ENCODE data around the gene HIVEP2. TPM values are rescaled to one million over a fixed set of nuclear protein-coding genes. Genes with fewer than 3 reads are reported as not detected.

The HIVEP2 gene
- polyA plus RNA-seq, 2 of the 4 experiments (the other 2 are of a cell fraction) = 2.2 to 2.6 TPM

- TF ChIP-seq RAD21 (conservative IDR thresholded peaks at IDR 0.05 in 1 of 2, IDR thresholded peaks at IDR 0.05 in 1 of 2) (peak in 1 of 2 experiments; percentile 33; a peak in 2 of 5 replicates), JUN (IDR thresholded peaks at IDR 0.05) (no peak), CTCF (IDR thresholded peaks at IDR 0.05) (peak; percentile 19; the same call in 1 of the 3 replicates)
Measured at GRCh38 chr6:142822842-142823241, 122.1 kb downstream of the HIVEP2 start (continued).

DNA sequence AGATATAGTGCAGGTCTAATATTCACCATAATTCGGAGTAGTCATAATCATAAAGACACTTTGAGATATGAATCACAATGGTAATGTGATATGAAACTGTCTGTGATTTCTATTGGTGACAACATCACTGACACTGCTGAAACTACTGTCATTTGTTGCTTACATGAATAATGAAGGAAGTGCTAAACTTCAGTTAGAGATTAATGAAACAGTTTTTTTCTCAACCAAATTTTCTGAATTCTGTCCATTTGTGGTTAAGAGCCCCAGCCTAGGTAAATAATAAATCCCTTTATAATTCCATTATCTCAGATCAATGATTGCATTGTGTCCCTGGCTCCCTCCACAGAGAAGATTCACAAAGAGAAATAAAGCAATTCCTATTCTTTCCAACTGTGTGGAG, 122.6 kb downstream of the HIVEP2 start:
- H3K4me2 ChIP-seq = no peak overlapping the region
- no peaks in the 10 kb centered on the region for H3K9me3 ChIP-seq
- no peak for ATAC-seq
- no peak for DNase-seq (ENCODE audit: low read depth in 1 of 2, low spot score in 1 of 2)
- H3K4me3 ChIP-seq = no peak overlapping the region
- ChIA-PET CTCF (interaction anchor here (1.1 kb wide), 1 partner anchor 17 kb away, joined by 3 read pairs; no protein-coding TSS in a partner anchor), POLR2A (no interaction called here)
- H3K4me1 ChIP-seq = peaks cover 26% of the 10 kb centered on the region
- no peak for FAIRE-seq
- WGBS (ENCODE audit: missing lambda C conversion rate) = 70% methylated on average over 1 of the region's 1 CpG
- TF ChIP-seq KDM5A (IDR thresholded peaks at IDR 0.05) = no peak
- TF ChIP-seq ZSCAN20 (CRISPR knock-in tag; IDR thresholded peaks at IDR 0.05) = no peak
- no peak for TF ChIP-seq CHD2 (IDR thresholded peaks at IDR 0.05; ENCODE audit: low read length, partially characterized antibody)
- TF ChIP-seq, protein P1, sequence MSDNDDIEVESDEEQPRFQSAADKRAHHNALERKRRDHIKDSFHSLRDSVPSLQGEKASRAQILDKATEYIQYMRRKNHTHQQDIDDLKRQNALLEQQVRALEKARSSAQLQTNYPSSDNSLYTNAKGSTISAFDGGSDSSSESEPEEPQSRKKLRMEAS (IDR thresholded peaks at IDR 0.05) = no peak
- no peak for TF ChIP-seq KDM1A (IDR thresholded peaks at IDR 0.05; ENCODE audit: low read depth)
- no peak for TF ChIP-seq CHD4 (IDR thresholded peaks at IDR 0.05; ENCODE audit: borderline replicate concordance)
- TF ChIP-seq HOXB13 (CRISPR knock-in tag; IDR thresholded peaks at IDR 0.05; ENCODE audit: low read depth) = no peak
- TF ChIP-seq FOSB (CRISPR knock-in tag; IDR thresholded peaks at IDR 0.05) = no peak
- TF ChIP-seq CBX8 (IDR thresholded peaks at IDR 0.05) = no peak
- no peak for TF ChIP-seq SMC3 (IDR thresholded peaks at IDR 0.05)
- no peak for TF ChIP-seq TFCP2L1 (CRISPR knock-in tag; IDR thresholded peaks at IDR 0.05)
- TF ChIP-seq, protein P2, sequence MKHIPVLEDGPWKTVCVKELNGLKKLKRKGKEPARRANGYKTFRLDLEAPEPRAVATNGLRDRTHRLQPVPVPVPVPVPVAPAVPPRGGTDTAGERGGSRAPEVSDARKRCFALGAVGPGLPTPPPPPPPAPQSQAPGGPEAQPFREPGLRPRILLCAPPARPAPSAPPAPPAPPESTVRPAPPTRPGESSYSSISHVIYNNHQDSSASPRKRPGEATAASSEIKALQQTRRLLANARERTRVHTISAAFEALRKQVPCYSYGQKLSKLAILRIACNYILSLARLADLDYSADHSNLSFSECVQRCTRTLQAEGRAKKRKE (CRISPR knock-in tag; IDR thresholded peaks at IDR 0.05; ENCODE audit: low read depth) = no peak
- no peak for TF ChIP-seq ZC3H11A (IDR thresholded peaks at IDR 0.05)
- TF ChIP-seq HEYL (CRISPR knock-in tag; IDR thresholded peaks at IDR 0.05) = no peak
- TF ChIP-seq ZNF302 (CRISPR knock-in tag; IDR thresholded peaks at IDR 0.05) = no peak
- no peak for TF ChIP-seq EP300 (IDR thresholded peaks at IDR 0.05)
- TF ChIP-seq, protein P3, sequence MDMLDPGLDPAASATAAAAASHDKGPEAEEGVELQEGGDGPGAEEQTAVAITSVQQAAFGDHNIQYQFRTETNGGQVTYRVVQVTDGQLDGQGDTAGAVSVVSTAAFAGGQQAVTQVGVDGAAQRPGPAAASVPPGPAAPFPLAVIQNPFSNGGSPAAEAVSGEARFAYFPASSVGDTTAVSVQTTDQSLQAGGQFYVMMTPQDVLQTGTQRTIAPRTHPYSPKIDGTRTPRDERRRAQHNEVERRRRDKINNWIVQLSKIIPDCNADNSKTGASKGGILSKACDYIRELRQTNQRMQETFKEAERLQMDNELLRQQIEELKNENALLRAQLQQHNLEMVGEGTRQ (IDR thresholded peaks at IDR 0.05) = no peak
- TF ChIP-seq HOXA7 (CRISPR knock-in tag; IDR thresholded peaks at IDR 0.05) = no peak
- TF ChIP-seq CTCF (IDR thresholded peaks at IDR 0.05) = no peak
- no peak overlapping the region for H3K27ac ChIP-seq
